Breast epithelium (tissue), 3 donors: ENCODE data around the gene HCLS1.

Experiments
- CTCF ChIP-seq, 3 donors: fragments of 450-650 bp; IDR thresholded peaks; one replicate each; pipeline ENCODE4 v1.5.1; 2016 to 2017; ENCODE audit warnings: antibody characterized with exemption in 3 of 3, mild to moderate bottlenecking in 3 of 3, moderate library complexity in 3 of 3
- POLR2A ChIP-seq: fragments of 450-650 bp; IDR thresholded peaks from one replicate; pipeline ENCODE4 v1.6.1; 2016; ENCODE audit warnings: antibody characterized with exemption, mild to moderate bottlenecking, moderate library complexity
- POLR2AphosphoS5 ChIP-seq, 3 donors: sonication (generic); formaldehyde crosslinking; IDR thresholded peaks; one replicate each; pipeline ENCODE4 v1.6.1; 2017; ENCODE audit warnings: antibody characterized with exemption in 3 of 3

GRCh38 chr3:121626495-121626894 lies 34.2 kb downstream of the HCLS1 start:
- TF ChIP-seq POLR2AphosphoS5 (IDR thresholded peaks at IDR 0.05) (no peak), CTCF (IDR thresholded peaks at IDR 0.05) (no peak), POLR2A (no peak)
